ENCODE data around the gene CDC34.

The CDC34 gene

GRCh38 chr19:543910-544608, 12.5 kb downstream of the CDC34 start, which contains the start of gene GZMM:
TSS of gene GZMM (plus strand) at chr19:544053. CDS start at chr19:544072, 19 bp downstream.
- peak; percentile 73 for DNase-seq

DNA sequence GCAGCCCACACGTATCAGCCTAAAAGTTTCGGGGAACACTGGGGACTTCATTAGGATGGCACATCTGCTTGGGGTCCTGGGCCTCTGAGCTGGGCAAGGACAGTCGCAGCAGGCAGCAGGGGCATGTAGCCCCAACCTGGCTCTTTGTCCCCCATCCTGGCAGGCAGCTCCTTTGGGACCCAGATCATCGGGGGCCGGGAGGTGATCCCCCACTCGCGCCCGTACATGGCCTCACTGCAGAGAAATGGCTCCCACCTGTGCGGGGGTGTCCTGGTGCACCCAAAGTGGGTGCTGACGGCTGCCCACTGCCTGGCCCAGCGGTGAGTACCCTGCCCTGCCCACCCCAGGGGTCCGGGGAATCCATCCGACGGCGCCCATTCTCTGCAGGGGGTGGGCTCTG, 15.6 kb downstream of the CDC34 start:
- no peak for DNase-seq

GRCh38 chr19:547836-548720, 16.5 kb downstream of the CDC34 start:
- DNase-seq, result no peak

DNA sequence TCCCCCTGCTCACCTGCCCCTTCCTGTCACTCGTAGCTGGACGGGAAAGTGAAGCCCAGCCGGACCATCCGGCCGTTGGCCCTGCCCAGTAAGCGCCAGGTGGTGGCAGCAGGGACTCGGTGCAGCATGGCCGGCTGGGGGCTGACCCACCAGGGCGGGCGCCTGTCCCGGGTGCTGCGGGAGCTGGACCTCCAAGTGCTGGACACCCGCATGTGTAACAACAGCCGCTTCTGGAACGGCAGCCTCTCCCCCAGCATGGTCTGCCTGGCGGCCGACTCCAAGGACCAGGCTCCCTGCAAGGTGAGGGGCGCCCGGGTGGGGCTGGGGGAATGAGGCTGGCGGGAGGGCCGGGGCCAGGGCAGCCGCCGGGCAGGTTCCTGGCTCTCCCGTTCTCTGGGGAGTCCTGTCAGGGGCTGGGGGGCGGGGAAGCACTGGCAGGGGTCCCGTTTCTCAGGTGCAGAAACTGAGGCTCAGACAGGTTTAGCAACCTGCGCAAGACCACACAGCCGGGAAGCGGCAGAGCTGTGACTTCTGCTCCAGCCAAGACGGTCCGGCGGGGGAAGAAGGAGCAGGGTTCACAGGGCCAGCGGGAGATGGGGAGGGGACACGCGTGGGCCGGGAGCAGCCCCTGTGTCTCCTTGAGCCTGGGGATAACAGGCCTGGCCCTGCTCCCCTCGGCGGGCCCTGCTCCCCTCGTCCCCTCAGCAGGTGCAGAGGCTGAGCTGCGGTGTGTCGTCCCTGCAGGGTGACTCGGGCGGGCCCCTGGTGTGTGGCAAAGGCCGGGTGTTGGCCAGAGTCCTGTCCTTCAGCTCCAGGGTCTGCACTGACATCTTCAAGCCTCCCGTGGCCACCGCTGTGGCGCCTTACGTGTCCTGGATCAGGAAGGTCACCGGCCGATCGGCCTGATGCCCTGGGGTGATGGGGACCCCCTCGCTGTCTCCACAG, 17.6 kb downstream of the CDC34 start:
- DNase-seq, result no peak

DNA sequence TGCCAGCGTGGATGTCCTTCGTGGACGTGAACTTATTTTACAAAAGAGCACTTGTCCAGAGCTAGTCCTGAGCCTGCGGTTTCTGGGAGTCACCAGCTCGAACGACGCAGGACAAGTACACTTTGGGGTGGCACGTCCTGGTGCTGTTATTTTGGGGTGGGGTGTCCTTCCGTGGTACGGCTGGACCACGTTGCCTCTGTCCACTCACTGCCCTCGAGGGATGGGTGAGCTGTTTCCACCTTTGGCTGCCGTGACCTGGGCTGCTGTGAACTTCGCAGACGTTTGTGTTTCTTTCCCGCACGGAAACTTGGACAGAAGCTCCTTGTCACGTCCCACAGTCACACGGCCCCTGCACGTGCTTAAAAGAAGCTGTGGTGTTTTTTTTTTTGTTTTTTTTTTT, 23.3 kb downstream of the CDC34 start:
- no peak for DNase-seq

DNA sequence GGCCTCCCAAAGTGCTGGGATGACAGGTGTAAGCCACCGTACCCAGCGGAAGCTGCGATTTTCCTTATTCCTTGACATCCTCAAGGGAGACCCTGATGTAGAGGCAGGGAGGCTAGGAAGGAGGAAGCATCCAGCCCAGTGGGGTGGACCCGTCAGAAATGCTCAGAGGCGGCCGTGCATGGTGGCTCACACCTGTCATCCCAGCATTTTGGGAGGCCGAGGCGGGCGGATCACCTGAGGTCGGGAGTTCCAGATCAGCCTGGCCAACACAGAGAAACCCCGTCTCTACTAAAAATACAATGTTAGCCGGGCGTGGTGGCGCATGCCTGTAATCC, 23.9 kb downstream of the CDC34 start:
- no peak for DNase-seq

DNA sequence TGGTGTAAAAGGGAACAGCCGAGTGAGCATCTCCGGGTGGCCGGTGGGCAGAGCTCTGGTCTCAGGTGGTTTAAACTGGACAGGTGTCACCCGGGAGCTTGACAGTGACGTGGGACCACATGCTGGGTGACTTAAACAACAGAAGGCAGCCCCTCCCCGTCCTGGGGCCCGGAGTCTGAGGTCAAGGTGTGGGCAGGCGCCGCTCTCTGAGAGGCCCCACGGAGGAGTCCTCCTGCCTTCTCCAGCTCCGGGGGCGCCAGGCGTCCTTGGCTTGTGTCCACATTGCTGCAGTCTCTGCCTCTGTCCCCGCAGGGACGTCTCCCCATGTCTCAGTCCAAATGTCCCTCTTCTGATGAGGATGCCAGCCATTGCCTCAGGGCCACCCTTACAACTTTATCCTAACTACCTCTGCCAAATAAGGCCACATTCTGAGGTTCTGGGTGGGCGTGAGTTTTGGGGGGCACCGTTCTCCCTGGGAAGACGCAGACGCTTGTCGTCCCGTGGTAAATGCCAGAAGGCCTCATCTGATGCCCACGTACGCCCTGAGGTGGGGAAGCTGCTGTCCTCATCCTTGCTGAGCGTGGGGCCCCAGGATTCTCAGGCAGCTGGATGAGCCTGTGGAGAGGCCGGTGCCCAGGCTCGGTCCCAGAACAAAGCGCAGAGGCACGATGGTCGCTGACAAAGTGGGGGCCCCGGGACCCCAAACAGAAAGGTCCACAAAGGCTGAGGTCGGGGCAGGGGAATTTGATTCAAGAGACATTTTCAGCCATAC, 25.2 kb downstream of the CDC34 start:
- no peak for DNase-seq

GRCh38 chr19:558770-559439, 27.3 kb downstream of the CDC34 start:
- DNase-seq, result no peak

- DNase-seq, result no peak
Measured at GRCh38 chr19:560121-560520, 28.6 kb downstream of the CDC34 start.

GRCh38 chr19:566403-566802, 34.8 kb downstream of the CDC34 start:
- no peak for DNase-seq

GRCh38 chr19:566844-567243, 35.3 kb downstream of the CDC34 start:
- no peak for DNase-seq

GRCh38 chr19:567296-567900, 35.8 kb downstream of the CDC34 start:
- no peak for DNase-seq

- DNase-seq, result no peak
Measured at GRCh38 chr19:570251-570686, 38.7 kb downstream of the CDC34 start.

GRCh38 chr19:570937-571565, 39.5 kb downstream of the CDC34 start:
- DNase-seq, result peak; percentile 50

DNA sequence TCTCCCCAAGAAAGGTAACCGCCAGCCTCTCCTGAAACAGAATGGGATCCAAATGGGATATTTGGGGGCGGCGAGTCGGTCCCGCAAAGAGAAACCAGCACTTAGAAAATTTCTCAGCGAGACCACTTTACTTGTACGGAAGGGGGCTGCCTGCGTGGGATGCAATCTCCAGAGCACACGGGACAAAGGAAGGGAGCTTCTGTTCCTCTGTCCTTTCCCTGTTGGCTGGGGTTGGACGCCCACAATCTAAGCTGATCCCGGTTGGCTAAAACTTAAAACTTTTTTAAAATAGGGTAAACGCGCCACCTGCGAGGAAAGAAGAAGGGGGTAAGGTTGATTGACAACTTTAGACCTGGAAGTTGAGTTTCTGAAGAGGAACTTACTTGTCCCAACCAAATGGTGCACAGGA, 40.0 kb downstream of the CDC34 start:
- DNase-seq, result no peak

DNA sequence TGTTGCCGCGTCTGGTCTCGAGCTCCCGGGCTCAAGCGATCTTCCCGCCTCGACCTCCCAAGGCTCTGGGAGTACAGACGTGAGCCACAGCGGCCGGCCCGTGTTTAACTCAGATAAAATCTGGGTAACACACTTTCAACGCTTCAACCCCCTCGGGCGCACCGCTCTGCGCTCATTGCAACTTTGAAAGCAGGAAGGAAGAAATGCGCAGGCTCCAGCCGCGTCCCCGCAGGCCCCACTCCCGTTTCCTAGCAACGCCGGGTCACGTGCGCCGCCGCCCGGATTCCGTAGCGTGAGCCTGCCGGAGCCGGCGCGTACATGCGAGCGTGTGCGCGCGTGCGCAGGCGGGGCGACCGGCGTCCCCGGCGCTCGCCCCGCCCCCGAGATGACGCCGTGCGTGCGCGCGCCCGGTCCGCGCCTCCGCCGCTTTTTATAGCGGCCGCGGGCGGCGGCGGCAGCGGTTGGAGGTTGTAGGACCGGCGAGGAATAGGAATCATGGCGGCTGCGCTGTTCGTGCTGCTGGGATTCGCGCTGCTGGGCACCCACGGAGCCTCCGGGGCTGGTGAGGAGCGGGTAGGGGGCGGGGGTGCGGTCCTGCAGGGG, 40.7 kb downstream of the CDC34 start, which contains the start of gene BSG:
BSG (plus strand) TSS at position 457 of the 603 bp plus-strand sequence; CDS start at position 496, 39 bp downstream.
- peak; percentile 99 for DNase-seq

- peak; percentile 20 for DNase-seq
Measured at GRCh38 chr19:572743-573518, 41.4 kb downstream of the CDC34 start.

GRCh38 chr19:573519-573825, 41.9 kb downstream of the CDC34 start:
- no peak for DNase-seq

All from stimulated activated CD4-positive, alpha-beta T cell treated with anti-CD3 and anti-CD28 coated beads, Interleukin-4, amount 100 ng/mL, for 24 hours (primary cell).